SK-N-SH treated with all-trans-retinoic acid at 6 μM for 48 hours (cell line): ENCODE measurements around the gene PTRHD1.

Source experiments
- PATZ1 ChIP-seq: fragments of 250-450 bp; sonication (Bioruptor Pico); IDR thresholded peaks from 2 replicates; pipeline ENCODE4 v1.8.0; 2020; ENCODE audit warnings: mild to moderate bottlenecking, moderate library complexity, borderline replicate concordance
- TCF4 ChIP-seq: fragments of 250-450 bp; sonication (Bioruptor Pico); IDR thresholded peaks from 2 replicates; pipeline ENCODE4 v1.8.0; 2021; ENCODE audit warnings: mild to moderate bottlenecking, moderate library complexity, borderline replicate concordance
- ZC3H10 ChIP-seq: fragments of 250-450 bp; sonication (Bioruptor Pico); IDR thresholded peaks from 2 replicates; pipeline ENCODE4 v1.5.1; 2021; ENCODE audit warnings: mild to moderate bottlenecking, moderate library complexity
- TF ChIP-seq, protein P1 (sequence below): fragments of 250-450 bp; sonication (Bioruptor Pico); IDR thresholded peaks from 2 replicates; pipeline ENCODE4 v1.8.0; 2021; ENCODE audit warnings: low read depth, mild to moderate bottlenecking, moderate library complexity, borderline replicate concordance

GRCh38 chr2:24774373-24774772, 18.8 kb downstream of the PTRHD1 start:
- TF ChIP-seq PATZ1 (CRISPR knock-in tag), result no peak
- TF ChIP-seq, protein P1, sequence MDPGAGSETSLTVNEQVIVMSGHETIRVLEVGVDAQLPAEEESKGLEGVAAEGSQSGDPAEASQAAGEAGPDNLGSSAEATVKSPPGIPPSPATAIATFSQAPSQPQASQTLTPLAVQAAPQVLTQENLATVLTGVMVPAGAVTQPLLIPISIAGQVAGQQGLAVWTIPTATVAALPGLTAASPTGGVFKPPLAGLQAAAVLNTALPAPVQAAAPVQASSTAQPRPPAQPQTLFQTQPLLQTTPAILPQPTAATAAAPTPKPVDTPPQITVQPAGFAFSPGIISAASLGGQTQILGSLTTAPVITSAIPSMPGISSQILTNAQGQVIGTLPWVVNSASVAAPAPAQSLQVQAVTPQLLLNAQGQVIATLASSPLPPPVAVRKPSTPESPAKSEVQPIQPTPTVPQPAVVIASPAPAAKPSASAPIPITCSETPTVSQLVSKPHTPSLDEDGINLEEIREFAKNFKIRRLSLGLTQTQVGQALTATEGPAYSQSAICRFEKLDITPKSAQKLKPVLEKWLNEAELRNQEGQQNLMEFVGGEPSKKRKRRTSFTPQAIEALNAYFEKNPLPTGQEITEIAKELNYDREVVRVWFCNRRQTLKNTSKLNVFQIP (CRISPR knock-in tag), result no peak
- no peak for TF ChIP-seq ZC3H10 (CRISPR knock-in tag)
- TF ChIP-seq TCF4 (CRISPR knock-in tag), result no peak
